ENCODE data around the gene WWC1.
"Not testable (repeated sequence)": the region's sequence is repeated elsewhere in the genome, so short reads cannot be mapped to it uniquely, and the experiment has no call there.

WWC1 gene

DNA sequence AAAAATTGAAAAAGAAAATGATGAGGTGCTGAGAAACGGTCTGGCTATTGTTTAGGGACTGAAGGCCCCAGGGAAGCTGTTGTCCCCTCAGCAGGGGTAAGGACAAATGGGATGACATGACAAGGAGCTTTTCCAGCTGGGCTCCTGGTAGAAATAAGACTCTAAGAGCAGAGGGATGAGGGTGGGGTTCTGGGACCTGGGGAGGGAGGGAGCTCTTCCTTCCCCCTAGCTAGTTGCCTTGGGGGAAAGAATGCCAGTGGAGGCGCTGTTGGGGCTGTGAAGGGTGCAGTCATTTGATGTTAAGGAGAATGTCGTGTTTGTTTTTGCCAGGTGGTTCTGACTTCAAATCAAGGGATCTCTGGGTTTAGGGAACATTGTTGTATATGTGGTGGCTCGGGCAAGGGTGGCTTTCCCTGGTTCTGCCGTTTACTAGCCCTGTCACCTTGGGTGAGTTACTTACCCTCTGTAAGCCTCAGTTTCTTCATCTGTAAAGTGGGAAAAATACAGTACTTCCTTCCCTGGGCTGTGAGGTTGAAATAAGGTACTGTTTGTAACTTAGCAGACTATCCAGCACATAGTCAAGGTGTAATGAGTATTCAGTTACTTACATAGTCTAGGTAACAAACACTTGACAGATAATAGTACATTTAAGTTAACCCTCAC, 47.8 kb downstream of the WWC1 start:
- DNase-seq, result no peak

DNA sequence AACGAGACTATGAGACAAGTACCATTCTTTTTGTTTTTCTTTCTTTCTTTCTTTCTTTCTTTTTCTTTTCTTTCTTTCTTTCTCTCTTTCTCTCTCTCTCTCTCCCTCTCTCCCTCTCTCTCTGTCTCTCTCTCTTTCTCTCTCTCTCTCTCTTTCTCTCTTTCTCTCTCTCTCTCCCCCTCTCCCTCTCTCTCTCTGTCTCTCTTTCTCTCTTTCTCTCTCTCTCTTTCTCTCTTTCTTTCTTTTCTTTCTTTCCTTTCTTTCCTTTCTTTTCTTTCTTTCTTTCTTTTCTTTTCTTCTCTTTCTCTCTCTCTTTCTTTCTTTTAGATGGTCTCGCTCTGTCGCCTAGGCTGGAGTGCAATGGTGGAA, 48.3 kb downstream of the WWC1 start:
- not testable (repeated sequence) for DNase-seq

DNA sequence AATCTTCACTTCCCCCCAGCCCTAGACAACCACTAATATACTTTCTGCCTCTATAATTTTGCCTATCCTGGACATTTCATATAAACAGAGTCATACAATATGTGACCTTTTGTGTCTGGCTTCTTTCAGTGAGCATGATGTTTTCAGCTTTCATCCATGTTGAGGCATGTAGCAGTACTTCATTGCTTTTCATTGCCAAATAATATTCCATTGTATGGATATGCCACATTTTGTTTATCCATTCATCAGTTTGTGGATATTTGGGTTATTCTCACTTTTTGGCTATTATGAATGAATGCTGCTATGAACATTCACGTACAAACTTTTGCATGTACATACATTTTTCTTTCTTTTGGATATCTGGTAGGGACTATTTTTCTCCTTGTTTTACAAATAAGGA, 49.0 kb downstream of the WWC1 start:
- no peak for DNase-seq

DNA sequence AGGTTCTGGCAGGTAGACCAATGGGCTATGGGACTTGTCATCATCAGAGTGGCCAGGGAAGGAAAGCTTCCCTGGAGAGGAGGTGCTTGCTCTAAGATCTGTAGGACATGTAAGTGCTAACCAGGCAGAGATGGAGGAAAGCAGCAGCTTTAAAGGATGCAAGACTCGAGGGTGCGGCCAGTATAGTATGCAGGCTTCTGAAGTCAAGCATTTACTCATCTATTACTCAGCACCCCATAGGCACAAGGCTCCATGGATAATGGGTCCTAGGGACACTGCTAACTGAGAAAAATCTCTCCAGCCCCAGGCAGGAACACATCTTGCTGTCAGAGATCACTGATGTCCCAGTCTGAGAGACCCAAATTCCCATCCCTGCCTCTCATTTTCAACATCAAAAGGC, 49.7 kb downstream of the WWC1 start:
- DNase-seq, result no peak

DNA sequence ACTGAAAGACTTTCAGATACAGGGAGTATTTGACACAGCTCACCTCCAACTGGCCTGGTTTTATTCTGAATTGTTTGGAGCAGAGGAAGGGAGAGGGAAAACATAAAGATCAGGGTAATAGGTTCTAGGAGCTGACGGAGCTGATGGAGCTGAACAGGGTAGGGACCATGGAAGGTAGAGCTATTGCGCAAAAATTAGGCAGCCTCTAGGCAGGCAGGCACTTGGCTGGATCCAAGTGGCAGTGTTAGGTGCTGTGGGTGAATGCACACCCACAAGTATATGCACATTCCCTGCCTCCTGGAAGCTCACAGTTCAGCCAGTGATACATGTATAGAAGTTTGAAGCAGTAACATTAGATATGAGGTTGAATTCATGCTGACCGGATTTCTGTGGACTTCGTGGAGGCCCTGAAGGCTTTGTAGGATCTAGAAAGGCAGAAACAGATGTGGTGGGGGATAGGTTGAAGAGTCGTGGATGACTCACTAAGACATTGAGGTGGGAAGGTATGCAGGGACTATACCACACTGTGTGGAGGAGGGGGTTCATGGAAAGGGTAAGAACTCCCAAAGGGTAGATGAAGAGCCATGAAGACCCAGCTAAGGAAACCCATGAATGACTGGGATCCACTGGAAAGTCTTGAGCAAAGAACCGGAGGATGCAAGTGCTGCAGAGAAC, 50.8 kb downstream of the WWC1 start:
- no peak for DNase-seq

DNA sequence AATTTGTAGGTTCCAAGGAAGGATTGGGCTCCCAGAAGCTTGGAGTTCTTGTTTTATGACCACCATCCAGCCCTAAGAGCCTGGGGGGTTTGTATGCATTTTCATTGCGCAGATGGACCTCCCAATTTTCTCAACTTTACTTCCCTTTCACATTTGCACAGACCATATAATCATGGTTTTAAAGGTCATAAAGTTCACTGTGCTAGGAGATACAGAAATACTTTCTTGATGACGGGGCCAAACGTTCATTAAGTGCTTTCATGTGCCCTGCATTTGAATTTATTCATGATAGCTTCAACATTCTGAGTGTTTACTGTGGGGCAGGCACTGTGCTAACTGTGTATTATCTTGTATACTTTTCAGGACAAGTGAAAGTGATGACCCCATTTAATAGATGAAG, 51.5 kb downstream of the WWC1 start:
- DNase-seq, result no peak

DNA sequence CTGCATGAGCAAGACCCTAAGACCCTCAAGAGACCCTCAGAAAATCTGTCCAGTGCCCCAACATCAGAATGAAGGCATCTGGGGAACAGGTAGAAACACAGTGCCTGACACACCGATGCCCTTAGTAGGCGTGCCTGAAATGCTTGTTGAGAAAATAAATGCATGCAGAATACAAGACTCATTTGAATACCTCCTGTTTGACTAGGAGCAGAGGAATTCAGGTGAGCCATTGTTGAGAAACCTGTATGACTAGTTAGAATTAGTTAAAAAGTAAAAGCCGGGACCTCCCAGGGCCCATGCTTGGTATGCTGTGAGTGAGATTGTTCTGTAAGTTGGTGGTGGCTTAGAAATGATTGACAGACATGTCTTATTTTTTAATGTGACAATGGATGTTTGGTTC, 55.0 kb downstream of the WWC1 start:
- no peak for DNase-seq

DNA sequence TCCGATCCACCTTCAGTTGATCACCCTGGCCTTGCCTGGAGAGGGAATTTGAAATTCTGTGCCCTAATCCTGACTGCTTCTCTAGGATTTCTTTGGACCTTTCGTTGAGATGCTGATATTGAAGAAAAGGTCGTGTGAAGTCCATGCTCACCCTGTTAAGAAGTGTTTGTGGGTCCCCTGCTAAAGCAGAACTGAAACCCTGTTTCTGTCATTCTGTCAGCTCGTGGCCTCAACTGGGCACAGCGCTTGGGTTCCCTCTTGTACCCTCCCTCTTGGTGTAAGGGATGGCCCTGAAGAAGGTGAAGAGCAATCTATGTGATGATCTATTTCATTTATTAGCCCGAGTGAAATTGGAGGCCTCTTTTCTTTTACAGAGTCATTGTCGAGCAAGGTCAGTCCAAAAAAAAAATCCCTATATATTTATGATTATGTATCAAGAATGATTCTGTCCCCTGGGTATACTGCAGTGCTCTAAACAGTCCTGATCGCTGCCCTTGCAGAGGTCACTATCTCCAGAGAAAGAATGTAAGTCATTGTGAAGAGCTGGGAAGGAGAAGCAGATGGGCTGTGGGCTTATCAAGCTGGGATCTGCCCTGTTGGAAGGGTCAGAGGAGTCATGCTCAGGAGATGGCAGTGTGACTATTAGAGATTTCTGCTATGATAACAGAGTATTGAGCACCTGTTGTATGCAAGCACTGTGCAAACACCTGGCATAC, 56.1 kb downstream of the WWC1 start:
- DNase-seq, result no peak

DNA sequence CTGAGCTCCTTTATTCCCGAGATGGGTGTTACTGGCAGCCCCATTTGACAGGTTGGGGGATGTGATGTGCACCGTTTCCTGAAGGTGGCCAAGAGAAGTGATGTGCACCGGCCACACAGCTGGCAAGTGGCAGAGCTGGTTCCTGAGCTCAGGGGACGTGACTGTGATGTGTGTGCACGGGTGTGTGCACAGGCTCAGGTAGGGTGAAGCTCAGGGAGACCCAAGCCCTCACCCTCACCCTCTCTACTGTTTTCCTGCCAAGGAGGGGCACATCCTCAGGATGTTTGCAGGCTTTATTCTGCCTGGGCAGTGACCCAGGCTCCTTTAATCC, 56.6 kb downstream of the WWC1 start:
- DNase-seq, result no peak

DNA sequence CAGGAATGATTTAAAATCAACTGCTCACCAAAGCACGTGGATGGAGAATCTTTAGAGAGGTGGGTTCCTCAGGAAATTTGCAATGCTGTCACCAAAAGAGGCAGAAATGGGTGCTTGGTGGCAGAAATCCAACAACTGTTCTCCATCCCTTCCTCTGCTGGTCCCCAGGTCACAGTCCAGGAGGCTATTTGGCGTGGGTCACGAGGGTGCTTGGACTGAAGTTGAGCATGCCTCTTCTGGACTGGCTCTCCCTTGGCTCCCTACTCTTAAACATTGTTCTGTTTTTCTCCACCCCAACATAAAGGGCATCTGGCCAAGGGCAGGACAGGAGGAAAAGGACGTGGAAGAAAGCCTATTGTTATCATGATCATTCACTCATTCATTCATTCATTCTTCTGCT, 58.9 kb downstream of the WWC1 start:
- DNase-seq, result no peak

DNA sequence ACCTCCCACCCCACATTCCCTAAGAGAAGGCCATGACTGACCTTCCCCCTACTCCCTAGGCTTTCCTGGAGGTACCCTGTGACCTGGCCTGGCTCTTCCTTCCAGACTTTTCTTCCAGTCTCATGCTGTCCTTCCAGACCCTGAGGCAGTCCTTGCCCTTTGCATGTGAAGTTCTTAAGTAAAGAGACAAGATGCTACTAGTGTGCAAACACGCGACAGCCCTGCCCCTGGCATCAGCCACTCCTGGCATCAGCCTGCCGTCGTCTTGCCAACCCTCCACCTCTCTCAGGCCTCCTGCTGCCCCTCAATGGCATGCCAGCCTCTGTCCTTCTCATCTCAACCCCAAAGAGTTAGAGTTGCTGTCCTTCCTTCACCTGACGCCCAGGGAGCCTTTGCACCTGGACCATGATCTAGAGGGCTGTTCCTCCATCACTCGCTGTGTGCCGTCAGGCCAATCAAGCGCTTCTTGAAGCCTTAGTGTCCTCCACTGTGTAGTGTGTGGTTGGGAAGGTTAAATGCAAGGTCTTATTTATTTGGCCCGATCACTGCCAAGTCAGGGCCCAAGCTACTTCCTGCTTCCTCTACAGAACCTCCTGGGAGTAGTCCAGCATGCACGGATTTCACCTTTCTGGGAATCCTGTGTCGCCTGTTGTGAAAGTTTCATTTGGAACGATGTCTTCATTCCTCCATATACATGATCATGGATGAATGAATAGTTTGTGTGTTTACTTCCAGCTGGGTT, 61.9 kb downstream of the WWC1 start:
- DNase-seq, result no peak

DNA sequence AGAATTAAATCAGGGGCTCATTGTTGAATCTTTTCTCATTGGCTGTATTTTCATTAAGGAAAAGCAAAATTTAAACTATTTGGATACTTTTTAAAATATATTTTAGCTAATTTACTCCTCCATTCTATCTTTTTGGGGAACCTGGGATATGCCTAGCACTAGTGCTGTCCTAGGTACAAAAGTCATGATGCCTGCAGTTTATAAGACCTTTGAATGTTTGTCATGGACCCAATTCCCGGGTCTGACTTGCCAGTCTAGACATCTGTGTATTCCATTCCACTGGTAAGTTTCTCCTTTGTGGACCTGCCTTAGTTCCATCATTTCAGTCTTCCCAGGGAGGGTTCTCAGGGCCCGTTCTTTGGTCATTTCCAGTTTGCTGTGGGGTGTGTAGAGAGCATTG, 63.0 kb downstream of the WWC1 start:
- no peak for DNase-seq

DNA sequence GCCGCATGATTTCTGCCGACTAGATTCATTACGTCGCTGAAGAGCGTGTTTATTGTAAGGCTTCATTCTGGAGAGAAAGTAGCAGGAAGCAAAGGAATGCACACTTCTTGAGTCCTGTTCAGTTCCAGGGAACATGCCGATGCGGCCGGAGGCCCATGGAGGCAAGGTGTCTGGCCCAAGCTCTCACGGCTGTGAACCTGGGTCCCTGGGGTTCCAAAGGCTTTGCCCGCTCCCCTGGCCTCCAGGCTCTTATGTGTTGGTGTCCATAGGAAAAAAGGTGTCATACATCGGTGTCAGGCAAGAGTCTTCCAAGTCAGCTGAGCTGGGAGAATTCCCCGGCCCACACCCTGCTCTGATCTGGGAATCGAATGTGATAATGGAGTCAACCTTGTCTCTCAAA, 64.7 kb downstream of the WWC1 start:
- DNase-seq, result no peak

DNA sequence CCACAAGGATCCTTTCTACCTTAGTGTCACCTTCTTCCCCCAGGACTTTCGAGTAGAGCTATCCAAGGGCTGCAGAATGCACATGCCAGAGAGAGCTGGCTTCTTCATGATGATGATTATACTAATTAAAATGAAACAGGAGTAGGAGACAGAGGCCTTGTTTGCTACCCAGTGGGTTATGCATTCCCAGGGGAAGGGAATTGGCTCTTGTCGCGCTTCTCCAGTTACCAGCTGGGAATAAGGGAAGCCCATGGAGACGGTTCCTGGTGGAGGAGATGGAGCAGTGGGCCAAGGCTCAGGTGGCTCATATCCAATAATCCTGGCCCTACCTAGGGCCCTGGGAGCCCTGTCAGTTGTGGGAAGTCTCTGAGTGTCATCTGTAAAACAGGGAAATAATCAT, 65.1 kb downstream of the WWC1 start:
- no peak for DNase-seq

DNA sequence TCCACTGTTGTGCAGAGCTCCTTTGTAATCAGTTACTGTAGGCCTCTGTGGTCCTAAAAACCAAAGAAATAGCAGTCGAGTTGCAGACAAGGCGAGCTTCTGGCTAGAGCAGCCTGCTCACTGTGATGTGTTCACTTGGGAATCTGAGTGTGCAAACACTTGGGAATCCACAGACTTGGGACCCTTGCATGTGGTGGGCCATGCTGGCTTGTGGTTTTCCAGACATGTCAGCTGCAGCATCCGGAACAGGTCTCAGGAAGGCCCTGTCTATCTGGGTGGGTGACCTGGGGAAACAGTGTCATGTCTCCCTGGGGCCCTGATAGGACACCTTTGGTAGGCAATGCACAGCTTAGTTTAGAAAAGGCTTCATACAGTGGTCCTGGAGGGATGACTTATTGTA, 66.4 kb downstream of the WWC1 start:
- no peak for DNase-seq

DNA sequence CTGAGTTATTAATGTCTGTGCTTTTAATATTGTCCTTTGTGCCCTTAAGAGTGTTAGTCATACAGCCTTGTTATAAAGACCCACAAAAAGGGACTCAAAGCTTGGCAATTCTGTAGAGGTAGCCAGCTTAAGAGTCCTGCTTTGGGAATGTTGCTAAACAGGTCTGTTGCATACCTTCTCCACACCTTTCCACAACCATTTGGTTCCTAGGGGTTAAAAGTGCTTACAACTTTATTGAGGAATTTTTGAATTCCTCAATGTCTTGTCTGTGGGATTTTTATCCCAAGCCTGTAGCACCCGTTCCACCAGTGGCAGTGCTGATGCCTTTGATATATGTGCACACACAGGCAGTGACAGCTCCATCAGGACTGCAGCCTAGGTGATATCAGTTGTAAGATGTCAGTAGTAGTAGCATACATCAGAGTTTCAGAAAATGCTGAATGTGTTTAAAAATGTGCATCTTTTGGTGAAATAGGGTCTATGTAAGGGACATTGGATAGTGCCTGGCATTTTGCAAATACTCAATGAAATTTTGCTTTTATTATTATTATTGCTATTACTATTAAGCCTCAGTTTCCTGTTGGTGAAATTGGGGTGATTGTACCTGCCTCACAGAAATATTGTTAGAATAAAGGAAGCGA, 68.5 kb downstream of the WWC1 start:
- DNase-seq, result no peak

DNA sequence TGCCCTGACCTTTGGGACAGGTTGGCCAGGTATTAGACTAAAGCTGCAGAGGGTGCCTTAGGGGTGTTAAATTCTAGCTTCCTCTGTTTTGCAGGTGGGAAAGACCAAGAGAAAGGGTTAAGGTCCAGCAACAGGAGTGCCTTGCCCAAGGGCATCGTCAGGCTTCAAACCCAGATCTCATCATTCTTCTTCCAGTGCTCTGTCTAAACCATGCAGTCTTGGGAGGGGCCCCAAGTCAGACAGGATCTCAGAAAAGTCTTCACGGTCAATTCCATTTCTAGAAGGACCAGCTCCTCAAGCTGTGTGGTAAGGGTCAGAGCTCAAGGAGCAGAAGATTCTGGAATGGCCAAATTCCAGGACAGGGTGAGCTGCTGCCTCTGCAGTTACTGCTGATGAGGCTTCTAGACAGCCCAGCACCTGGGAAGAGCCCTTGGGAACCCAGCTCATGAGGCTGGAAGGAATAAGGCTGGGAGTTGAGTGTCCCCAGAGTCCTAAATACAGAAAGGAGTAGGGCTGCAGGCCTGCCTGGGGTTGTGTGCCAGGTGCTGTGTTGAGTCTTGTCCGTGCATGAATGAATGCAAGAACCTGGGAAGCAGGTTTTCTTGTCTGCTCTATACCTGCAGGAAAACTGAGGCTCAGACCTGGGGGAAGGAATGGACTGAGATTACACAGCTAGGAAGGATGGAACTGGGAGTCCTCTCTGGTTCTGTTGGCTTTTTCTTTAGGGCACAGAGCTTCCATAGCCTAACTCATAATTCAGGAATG, 69.3 kb downstream of the WWC1 start:
- no peak for DNase-seq

DNA sequence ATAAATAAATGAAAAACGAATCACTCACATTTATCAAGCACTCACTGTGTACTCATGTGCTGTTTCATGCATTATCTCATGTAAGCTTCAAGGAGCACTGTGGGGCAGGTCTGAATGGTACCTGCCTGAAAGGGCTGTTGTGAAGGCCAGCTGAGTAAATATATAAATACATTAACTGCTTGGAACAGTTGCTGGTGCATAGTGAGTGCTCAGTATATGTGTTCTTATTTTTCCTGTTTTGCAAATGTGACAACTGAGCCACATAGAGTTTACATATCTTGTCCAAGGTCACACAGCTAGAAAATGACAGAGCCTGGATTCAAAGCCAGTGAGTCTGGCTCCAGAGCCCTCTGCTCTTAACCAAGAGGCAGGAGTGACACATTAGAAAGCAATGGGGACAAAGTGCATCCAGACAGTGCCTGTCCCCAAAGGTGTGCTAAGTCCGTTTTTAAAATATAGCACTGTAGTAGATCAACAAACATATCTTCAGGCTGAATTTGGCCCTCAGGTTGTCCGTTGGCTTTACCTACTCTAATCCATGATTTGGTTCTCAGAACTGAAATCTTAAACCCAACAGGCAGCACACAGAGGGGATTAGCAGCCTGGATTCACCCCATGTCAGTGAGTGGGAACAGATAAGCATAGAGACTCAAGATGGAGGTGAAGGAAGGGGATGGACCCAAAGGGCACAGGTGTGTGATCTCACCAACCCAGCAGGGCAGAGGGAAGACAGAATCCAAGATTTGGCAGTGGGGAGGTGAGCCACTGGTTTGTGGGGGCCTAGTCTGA, 70.8 kb downstream of the WWC1 start:
- DNase-seq, result no peak

DNA sequence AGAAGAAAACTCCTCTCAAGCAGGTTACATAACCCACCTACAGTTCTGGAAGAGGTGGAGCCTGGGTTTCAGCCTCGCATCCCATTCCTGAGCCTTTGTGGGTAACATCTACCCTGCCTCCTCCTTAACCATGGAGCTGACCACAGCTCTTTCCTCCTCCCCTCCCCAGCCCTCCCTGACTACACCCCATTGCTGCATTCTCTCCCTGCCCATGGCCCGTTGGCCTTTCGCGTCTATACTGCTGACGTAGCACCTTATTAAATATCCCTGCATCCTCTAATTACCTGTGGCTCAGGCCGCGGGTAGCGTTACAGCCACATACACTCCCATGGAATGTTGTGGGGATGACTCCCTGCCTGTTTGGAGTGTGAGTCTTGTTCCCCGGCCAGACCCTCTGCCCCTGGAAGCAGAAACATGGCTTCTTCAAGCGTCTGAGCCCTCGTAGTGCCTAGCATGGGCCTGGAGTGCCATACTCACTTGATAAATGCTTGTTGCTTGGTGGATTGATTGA, 72.8 kb downstream of the WWC1 start:
- DNase-seq, result no peak

DNA sequence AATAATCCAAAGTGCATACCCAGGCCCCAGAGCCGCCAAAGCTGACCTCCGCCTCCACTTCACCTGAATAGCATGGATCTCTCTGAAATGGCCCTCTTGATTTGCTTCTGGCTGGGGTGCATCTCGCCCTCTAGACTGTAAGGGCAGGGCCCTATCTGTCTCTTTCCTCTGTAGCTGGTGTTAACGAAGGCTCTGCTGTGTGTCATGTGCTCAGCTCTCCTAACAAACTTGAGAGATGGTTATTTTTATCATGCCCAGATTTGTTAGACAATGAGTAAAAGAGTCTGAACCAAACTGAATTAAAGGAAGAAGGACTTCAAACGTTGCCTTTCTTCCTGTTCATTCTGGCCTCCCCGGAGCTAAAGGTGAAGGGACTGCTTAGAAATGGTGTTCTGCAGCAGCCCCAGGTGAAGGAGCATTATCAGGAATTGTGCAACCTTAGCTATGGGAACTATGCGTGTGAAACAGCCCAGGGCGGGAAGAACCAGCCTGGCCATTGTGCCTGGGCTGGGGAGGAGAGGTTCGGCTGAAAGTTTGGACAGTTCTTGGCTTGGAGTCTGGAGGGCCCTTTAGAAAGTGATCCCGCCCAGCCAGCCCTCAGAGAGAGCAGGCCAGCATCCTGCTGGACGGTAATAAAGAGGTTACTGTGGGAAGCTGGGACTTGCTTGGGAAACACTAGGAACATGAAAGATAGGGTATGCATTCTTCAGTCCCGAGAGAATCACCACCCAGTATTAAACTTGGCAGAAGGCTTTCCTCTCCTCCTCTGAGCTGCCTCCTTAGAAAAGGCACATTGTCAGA, 73.5 kb downstream of the WWC1 start:
- DNase-seq, result no peak

Measured in CD4-positive, alpha-beta T cell treated with Interleukin-15 for 1 hour (primary cell).